Activated CD8-positive, alpha-beta memory T cell treated with anti-CD3 and anti-CD28 coated beads, Interleukin-2, amount 50 U/mL, for 4 hours (primary cell): ENCODE results near the gene SUPT3H.
"Not testable (repeated sequence)": the region's sequence is repeated elsewhere in the genome, so short reads cannot be mapped to it uniquely, and the experiment has no call there.

Experiments
- DNase-seq: peaks from one replicate; pipeline ENCODE4 v3.0.0-alpha.2; 2020

Gene SUPT3H

GRCh38 chr6:45231660-45232059 lies 146.1 kb downstream of the SUPT3H start:
- DNase-seq, result no peak

- DNase-seq, result no peak
Observed at GRCh38 chr6:45229416-45229815, 148.3 kb downstream of the SUPT3H start.

- no peak for DNase-seq
Observed at GRCh38 chr6:45226081-45226480, 151.7 kb downstream of the SUPT3H start.

DNA sequence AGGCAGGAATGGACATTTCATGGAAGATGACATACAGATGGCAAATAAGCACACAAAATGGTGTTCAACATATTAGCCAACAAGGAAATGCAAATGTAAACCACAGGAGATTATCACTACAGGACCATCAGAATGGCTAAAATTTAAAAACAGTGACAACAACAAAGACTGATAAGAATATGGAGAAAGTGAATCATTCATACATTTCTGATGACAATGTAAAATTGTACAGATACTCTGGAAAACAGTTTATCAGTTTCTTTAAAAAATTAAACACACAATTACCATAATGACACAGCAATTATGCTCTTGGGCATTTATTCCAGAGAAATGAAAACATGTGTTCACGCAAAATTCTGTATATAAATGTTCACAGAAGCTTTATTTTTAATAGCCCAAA lies 155.4 kb downstream of the SUPT3H start:
- DNase-seq, result no peak

DNA sequence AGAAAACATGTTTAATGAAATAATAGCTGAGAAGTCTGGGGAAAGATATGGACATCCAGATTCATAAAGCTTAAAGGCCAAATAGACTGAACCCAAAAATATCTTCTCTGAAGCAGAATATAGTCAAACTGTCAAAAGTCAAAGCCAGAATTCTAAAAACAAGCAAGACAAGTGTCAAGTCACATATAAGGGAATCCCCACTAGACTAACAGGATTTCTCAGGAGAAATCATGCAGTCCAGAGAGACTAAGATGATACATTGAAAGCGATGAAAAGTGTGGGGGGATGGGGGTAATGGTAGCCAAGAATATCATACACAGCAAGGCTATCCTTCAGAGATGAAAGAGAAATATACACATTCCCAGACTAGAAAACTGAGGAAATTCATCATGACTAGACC lies 162.0 kb downstream of the SUPT3H start:
- no peak for DNase-seq

DNA sequence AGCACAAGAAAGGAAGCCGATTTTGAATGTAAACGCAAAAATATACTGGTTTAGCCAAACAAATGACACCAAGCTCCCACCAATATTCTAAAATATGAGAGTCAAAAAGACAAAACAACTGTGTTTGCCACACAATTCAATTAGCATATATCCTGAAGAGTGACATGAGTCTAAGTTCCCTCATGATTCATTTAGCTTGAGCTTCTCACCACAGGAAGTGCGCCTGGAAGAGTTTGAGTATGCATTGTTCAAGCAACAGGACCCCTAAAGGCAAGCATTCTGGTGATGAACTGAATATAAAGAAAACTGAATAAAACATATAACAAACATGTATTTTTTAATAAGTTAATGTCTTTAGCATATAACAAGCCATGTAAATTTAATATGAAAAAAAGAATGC lies 164.8 kb downstream of the SUPT3H start:
- no peak for DNase-seq

DNA sequence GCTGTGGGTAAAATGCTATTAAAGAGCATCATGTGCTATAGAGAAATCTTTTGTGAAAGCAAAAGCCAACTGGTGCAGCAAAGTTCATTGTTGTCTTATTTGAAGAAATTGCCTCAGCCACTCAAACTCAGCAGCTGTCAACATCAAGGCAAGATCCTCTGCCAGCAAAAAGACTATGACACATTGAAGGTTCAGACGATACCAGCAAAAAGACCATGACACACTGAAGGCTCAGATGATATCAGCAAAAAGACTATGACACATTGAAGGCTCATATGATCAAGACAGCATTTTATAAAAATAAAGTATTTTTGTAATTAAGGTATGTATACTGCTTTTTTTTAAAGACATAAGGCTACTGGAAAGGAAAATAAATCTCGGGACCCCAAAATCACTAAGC lies 168.0 kb downstream of the SUPT3H start:
- DNase-seq, result no peak

DNA sequence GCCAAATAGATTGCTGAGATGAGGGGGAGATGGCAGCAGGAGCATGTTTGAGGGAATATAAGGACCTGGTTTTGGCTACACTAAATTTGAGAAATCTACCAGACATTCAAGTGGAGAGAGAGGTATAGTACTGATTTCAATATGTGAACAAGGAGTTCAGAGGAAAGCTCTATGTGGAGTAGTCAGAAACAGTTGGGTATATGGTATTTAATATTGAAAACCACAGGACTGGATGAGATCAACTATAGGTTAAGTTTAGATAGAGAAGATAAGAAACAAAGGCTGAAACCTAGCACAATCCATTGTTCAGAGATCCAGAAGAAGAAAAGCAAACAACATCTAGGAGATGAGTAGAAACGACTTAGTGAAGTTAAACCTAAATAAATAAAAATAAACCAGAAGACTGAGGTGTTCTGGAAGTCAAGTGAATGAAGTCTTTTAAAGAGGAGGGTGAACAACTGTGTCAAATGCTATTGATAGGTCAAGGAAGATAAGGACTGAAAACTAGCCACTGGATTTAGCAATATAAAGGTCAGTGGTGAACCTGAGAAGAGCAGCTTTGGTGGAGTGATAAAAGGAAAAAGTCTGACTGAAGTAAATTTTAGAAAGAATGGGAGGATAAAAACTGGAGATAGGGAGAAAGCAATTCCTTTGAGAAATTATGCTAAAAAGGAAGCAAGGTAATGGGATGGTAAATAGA lies 170.8 kb downstream of the SUPT3H start:
- no peak for DNase-seq

GRCh38 chr6:45201484-45201883 lies 176.2 kb downstream of the SUPT3H start:
- DNase-seq, result no peak

DNA sequence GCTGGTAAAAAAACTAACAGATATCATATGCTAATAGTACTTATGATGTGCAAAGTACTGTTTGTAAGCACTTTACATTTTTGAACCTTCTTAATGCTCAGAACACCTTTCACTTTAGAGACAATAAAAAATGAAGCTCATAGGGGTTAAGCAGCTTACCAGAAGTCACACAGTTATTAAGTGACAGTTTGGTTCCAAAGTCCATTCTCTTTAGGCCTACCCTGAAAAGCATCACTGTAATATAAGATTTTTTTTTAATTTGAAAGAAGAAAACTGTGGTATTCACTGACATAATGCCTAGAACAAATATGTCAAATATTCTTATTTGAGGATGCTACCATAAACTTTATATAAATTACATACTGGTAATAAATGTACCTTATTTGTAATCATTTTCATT lies 177.2 kb downstream of the SUPT3H start:
- no peak for DNase-seq

DNA sequence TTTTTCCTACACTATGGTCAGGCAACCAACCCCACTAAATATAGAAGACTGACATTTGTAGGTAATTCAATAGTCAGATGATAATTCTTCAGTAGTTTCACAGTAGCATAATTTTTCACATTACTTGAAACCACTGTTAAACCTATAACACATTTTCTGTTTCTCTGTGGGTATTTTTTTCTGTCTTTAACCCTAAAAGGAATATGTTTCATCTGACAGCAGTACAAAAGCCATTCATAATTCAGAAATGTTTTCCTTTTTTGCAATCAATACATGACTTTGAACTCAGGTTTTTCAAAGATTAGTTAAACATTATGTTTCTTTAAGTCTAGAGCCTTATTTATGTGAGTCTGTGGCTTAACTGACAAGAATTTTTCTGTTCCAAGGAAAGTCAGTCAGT lies 178.2 kb downstream of the SUPT3H start:
- no peak for DNase-seq

GRCh38 chr6:45196121-45196520 lies 181.6 kb downstream of the SUPT3H start:
- no peak for DNase-seq

DNA sequence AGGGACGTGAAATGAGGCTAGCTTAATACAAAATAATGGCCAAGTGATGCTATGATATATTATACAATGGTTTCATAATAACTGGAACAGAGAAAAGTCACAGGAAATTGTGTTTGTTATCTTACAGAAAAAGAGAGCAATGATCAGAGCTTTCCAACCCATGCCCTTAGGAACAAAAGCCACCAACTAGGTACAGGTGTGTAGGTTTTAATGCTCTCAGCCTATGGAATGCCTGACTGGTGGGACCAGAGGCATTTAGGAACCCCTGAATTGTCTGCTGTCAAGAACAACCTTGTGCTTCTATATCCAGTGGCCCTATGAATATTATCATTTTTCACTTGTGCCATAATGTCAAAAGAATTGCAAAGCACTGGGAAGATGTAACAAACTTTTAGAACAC lies 182.6 kb downstream of the SUPT3H start:
- no peak for DNase-seq

DNA sequence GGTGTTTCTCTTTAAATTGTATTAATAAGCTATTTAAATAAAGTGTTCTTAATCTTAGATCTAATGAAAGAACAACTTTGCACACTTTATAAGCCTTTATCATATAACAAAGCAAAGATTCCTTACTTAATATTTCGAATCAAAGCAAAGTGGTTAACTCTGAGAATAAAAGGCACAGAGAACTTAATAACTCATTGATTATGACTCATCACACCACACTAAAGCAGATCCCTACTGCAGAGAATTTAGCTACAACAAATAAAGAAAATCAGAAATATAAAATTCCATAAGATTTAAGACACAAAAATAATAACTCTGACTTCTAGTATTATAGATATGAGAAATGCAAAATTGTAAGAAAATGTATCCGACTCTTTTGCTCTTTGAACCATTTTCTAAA lies 185.2 kb downstream of the SUPT3H start:
- no peak for DNase-seq

DNA sequence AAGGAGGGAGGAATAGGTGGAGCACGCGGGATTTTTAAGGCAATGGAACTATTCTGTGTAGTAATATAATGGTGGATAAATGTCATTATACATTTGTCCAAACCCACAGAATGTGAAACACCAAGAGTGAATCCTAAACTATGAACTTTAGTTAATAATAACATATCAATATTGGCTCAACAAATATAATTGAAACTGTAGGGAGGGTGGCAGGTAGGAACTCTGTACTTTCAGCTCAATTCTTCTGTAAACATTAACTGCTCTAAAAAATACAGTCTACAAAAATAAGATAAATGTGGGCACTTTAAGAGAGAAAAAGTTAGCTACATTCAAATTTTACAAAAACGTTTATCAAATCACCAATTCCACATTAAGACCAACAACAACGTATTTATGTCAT lies 186.3 kb downstream of the SUPT3H start:
- no peak for DNase-seq

DNA sequence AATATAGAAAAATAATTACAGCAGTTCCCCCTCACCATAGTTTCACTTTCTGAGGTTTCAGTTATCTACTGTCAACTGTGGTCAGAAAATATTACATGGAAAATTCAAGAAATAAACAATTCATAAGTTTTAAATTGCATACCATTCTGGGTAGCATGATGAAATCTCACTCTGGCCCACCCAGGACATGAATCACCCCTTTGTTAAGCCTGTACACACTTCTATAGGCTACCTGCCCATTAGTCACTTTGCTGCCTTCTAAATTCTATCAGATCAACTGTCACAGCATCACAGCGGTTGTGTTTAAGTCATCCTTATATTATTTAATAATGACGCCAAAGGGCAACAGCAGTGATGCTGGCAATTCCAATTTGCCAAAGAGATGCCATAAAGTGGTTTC lies 189.9 kb downstream of the SUPT3H start:
- DNase-seq, result no peak

DNA sequence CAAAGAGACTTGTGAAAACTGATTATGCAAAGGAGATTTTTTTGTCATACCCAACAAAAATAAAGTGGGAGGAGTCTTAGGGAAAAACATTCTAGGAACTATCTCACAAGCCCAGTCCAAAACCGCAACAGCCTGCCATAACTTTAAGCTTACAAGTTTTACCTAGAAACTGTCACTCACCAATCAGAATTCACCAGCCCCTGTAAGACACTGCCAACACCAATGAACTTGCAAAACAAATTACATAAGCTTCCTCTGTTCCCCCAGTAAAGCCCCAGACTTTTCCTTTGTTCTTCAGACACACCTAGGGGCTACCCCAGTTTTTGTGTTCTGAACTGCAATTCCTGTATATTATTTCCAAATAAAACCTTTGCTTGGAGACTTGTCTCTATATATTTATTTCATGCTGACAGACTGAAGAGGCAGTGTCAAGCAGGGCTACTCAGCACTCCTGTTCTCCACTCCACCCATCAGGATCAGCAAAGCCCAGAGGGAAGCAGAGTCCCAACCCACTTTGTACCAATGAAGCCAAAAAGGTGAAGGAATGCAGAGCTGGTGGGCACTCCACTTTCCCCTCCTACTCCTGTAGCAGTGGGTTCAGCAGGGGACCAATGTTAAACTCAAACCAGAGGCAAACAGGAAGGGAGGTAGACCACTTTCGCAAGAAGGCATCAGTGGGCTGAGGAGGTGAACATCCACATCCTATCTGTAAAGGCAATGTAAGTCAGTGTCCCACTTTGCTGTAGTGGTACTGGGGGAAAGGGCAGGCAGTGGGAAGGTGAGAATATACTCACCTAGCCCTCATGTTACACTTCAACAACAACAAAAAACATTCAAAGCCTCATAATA lies 192.1 kb downstream of the SUPT3H start:
- no peak for DNase-seq

DNA sequence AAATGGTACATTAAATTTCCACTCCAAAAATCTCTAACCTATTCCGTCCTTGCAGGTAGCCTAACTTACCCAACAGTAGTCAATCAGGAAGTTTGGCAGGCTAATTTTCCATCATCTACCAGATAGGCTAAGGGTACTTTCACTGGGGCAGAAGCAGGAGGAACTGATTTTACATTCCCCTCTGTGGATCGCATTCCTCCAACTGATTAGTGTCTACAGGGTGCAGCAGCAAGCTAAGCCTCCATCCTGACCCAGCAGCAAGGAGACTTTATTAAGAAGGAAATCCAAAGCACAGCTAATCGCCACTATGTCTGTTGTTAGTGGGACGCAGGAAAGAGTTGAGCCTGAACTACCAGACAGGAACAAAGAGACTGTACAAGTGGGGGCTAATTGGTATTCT lies 192.8 kb downstream of the SUPT3H start:
- DNase-seq, result no peak

- no peak for DNase-seq
Observed at GRCh38 chr6:45184040-45184439, 193.7 kb downstream of the SUPT3H start.

GRCh38 chr6:45176373-45176772 lies 201.4 kb downstream of the SUPT3H start:
- not testable (repeated sequence) for DNase-seq

- no peak for DNase-seq
Observed at GRCh38 chr6:45175272-45175671, 202.5 kb downstream of the SUPT3H start.

GRCh38 chr6:45174045-45174444 lies 203.7 kb downstream of the SUPT3H start:
- no peak for DNase-seq

DNA sequence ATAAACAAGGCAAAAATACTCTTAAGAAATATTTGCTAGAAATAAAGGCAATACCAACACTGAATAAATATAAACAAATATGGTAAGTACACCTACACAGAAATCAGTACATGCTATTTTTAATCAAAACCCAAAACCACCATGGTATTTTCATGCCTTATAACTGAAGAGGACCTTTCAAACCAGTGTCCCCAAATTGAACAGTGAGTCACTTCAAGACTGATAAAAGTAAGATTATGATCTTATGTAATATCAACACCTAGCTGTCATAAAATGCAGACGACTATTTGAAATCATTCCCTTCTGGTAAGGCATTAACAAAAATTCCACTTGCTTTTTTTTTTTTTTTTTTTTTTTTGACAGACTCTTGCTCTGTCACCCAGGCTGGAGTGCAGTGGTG lies 206.4 kb downstream of the SUPT3H start:
- DNase-seq, result no peak

- DNase-seq, result no peak
Observed at GRCh38 chr6:45170309-45170708, 207.4 kb downstream of the SUPT3H start.

GRCh38 chr6:45169815-45170214 lies 207.9 kb downstream of the SUPT3H start:
- DNase-seq, result no peak
